ENCODE results near the gene MYZAP. TPM values are rescaled to one million over a fixed set of nuclear protein-coding genes. Genes with fewer than 3 reads are reported as not detected.

The MYZAP gene
- total RNA-seq, 1 experiment from 2014 or later, result 0.63 TPM

DNA sequence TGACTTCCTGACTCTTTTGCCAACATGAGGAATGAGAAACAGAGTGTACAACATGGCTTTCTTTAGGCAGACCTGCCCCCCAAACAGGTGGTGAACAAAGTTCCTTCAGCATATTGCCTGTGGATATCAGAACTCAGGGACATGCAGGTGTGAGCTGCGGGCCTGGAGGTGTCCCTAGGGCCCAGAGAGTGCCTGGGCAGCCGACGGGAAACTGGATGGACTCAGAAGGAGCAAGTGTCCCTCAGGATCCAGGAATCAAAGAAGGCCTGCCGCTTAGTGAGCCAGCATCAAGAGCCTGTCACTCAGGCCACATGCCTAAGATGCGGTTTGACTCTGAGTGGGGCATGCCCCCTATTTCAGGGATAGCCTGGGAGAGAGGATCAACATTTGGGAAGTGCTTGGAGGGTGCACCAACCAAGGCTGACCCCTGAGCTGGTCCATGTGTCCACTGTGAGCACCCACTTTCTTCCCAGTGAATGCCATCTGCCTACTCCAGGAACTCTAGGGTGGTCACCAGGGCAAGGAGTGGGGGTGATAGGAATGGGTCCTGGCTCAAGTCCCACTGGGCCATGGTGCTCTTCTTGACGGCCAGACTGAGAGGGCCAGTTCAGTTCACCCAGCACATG lies 98.8 kb downstream of the MYZAP start:
- H3K27me3 Mint-ChIP-seq (ENCODE audit: low read depth), result no peaks in the 10 kb centered on the region; the same call in 1 of the 2 replicates
- no peaks in the 10 kb centered on the region for H3K79me1 ChIP-seq (ENCODE audit: insufficient read depth, low read depth, low read length, poor library complexity, severe bottlenecking)
- no peak overlapping the region for H3K18ac ChIP-seq (ENCODE audit: insufficient read length, low read depth, low read length)
- TF ChIP-seq, protein P1, sequence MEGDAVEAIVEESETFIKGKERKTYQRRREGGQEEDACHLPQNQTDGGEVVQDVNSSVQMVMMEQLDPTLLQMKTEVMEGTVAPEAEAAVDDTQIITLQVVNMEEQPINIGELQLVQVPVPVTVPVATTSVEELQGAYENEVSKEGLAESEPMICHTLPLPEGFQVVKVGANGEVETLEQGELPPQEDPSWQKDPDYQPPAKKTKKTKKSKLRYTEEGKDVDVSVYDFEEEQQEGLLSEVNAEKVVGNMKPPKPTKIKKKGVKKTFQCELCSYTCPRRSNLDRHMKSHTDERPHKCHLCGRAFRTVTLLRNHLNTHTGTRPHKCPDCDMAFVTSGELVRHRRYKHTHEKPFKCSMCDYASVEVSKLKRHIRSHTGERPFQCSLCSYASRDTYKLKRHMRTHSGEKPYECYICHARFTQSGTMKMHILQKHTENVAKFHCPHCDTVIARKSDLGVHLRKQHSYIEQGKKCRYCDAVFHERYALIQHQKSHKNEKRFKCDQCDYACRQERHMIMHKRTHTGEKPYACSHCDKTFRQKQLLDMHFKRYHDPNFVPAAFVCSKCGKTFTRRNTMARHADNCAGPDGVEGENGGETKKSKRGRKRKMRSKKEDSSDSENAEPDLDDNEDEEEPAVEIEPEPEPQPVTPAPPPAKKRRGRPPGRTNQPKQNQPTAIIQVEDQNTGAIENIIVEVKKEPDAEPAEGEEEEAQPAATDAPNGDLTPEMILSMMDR (conservative IDR thresholded peaks at IDR 0.05), result no peak
- H2BK15ac ChIP-seq (ENCODE audit: low read depth, low read length), result no peak overlapping the region
- no peak overlapping the region for H3K14ac ChIP-seq (ENCODE audit: insufficient read depth, low read length)
- no peaks in the 10 kb centered on the region for H3K9me3 Mint-ChIP-seq
- no peak overlapping the region for H3K23ac ChIP-seq (ENCODE audit: insufficient read length, low read depth, low read length)
- no peak overlapping the region for H4K8ac ChIP-seq (replicated peaks; ENCODE audit: insufficient read length, low read depth, low read length)
- H3K4me2 ChIP-seq (ENCODE audit: insufficient read depth, insufficient read length, low read length), result no peak overlapping the region
- no peaks in the 10 kb centered on the region for H3K4me1 Mint-ChIP-seq
- H4K91ac ChIP-seq (ENCODE audit: insufficient read length, low read depth, low read length), result no peak overlapping the region
- no peak overlapping the region for H2AFZ ChIP-seq (ENCODE audit: low read length)
- H3K4me1 ChIP-seq (ENCODE audit: insufficient read depth, low read length), result no peaks in the 10 kb centered on the region
- no peaks in the 10 kb centered on the region for H3K36me3 Mint-ChIP-seq (ENCODE audit: insufficient read depth in 1 of 3, low read depth in 3 of 3)
- no peak overlapping the region for H2BK5ac ChIP-seq (ENCODE audit: insufficient read length, low read length)
- H3T11ph ChIP-seq (ENCODE audit: low read length), result no peak overlapping the region
- no peak overlapping the region for H2AK5ac ChIP-seq (ENCODE audit: insufficient read length, low read length)
- H2BK120ac ChIP-seq (ENCODE audit: low read depth, low read length, poor library complexity, severe bottlenecking), result no peak overlapping the region
- no peak overlapping the region for H3K9ac ChIP-seq (ENCODE audit: extremely low read depth, insufficient read length, low read length)
- no peak overlapping the region for H2BK12ac ChIP-seq (ENCODE audit: insufficient read length, low read depth, low read length)
- no peaks in the 10 kb centered on the region for H3K9me3 ChIP-seq (ENCODE audit: control insufficient read depth, low read depth, low read length)
- no peaks in the 10 kb centered on the region for H3K23me2 ChIP-seq (ENCODE audit: insufficient read length, low read depth, low read length, poor library complexity, severe bottlenecking)
- H4K5ac ChIP-seq (ENCODE audit: insufficient read length, low read depth, low read length), result no peak overlapping the region
- no peak overlapping the region for H2BK20ac ChIP-seq (ENCODE audit: low read depth, low read length, poor library complexity, severe bottlenecking)
- H3K79me2 ChIP-seq (ENCODE audit: insufficient read depth, low read length), result no peaks in the 10 kb centered on the region
- no peak overlapping the region for H3K4ac ChIP-seq (ENCODE audit: low read depth, low read length)
- no peak overlapping the region for H3K27ac Mint-ChIP-seq
- no peak overlapping the region for H3K27ac ChIP-seq (ENCODE audit: insufficient read length, low read depth, low read length)
- WGBS (ENCODE audit: extremely low coverage, insufficient read length, low lambda C conversion rate), result no CpG with 5 or more reads among the region's 6 CpGs
- no peak for DNase-seq
- H4K20me1 ChIP-seq (ENCODE audit: control insufficient read depth, insufficient read depth, insufficient read length), result no peaks in the 10 kb centered on the region
- H3K27me3 ChIP-seq (ENCODE audit: insufficient read depth, low read length), result no peaks in the 10 kb centered on the region
- H3K4me3 Mint-ChIP-seq, result no peak overlapping the region
- no peak overlapping the region for H3K56ac ChIP-seq (ENCODE audit: insufficient read length, low read depth, low read length)
